ENCODE results near the gene SHANK1. TPM values are rescaled to one million over a fixed set of nuclear protein-coding genes. Genes with fewer than 3 reads are reported as not detected.

Gene SHANK1
- total RNA-seq, 2 donors from 2014 or later: 0.22 to 0.29 TPM

DNA sequence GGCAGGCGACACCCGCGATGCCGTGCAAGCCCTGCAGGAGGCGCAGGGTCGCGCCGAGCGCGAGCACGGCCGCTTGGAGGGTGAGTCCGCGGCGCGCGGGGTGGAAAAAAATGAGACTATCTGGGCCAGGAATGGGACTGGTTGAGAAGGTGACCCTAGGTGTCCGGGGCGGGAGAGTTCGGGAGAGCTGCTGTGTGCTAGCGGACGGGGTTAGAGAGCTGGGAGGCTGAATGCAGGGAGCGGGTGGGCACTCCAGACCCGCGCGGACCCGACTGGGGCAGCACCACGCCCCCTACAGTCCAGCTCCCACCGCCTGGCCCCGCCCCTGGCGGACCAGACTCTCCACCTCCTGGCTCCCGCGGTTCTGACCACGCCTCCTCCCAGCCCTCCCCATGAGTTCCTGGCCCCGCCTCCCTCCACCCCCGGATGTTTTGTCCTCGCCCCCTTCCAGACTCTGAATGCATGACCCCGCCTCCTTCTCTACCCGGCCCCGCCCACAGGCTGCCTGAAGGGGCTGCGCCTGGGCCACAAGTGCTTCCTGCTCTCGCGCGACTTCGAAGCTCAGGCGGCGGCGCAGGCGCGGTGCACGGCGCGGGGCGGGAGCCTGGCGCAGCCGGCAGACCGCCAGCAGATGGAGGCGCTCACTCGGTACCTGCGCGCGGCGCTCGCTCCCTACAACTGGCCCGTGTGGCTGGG, 5.1 kb upstream of the SHANK1 start:
- Histone ChIP-seq H3K4me1 (no peaks in the 10 kb centered on the region), H3K9ac (ENCODE audit: low read depth in 2 of 2, low read length in 2 of 2) (peak overlapping the region in 1 of 2 donors; percentile 72), H3K9me3 (no peaks in the 10 kb centered on the region), H3K4me3 (peak overlapping the region; percentile 51), H3K27me3 (peaks cover 9% of the 10 kb centered on the region), H3K36me3 (no peaks in the 10 kb centered on the region), H3K27ac (no peak overlapping the region)
- peak; percentile 100 for DNase-seq
- TF ChIP-seq, protein P1, sequence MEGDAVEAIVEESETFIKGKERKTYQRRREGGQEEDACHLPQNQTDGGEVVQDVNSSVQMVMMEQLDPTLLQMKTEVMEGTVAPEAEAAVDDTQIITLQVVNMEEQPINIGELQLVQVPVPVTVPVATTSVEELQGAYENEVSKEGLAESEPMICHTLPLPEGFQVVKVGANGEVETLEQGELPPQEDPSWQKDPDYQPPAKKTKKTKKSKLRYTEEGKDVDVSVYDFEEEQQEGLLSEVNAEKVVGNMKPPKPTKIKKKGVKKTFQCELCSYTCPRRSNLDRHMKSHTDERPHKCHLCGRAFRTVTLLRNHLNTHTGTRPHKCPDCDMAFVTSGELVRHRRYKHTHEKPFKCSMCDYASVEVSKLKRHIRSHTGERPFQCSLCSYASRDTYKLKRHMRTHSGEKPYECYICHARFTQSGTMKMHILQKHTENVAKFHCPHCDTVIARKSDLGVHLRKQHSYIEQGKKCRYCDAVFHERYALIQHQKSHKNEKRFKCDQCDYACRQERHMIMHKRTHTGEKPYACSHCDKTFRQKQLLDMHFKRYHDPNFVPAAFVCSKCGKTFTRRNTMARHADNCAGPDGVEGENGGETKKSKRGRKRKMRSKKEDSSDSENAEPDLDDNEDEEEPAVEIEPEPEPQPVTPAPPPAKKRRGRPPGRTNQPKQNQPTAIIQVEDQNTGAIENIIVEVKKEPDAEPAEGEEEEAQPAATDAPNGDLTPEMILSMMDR (IDR thresholded peaks at IDR 0.05): peak; percentile 69
- intact Hi-C loops (cut with DNase I): no loop called here

GRCh38 chr19:50723735-50724521, 4.3 kb upstream of the SHANK1 start:
- H3K36me3 ChIP-seq: no peaks in the 10 kb centered on the region
- peaks cover 13% of the 10 kb centered on the region for H3K27me3 ChIP-seq
- H3K27ac ChIP-seq: no peak overlapping the region
- peak overlapping the region in 1 of 2 donors; percentile 5 for H3K9ac ChIP-seq (ENCODE audit: low read depth in 2 of 2, low read length in 2 of 2)
- intact Hi-C loops (cut with DNase I): no loop called here
- TF ChIP-seq, protein P1 (IDR thresholded peaks at IDR 0.05): no peak
- peak overlapping the region; percentile 51 for H3K4me3 ChIP-seq
- DNase-seq: no peak
- no peaks in the 10 kb centered on the region for H3K4me1 ChIP-seq
- no peaks in the 10 kb centered on the region for H3K9me3 ChIP-seq

- peaks cover 20% of the 10 kb centered on the region for H3K27me3 ChIP-seq
- no peaks in the 10 kb centered on the region for H3K36me3 ChIP-seq
- H3K4me1 ChIP-seq: no peaks in the 10 kb centered on the region
- H3K9me3 ChIP-seq: no peaks in the 10 kb centered on the region
- peak within 1 kb of the TSS; percentile 12 for H3K27ac ChIP-seq
- TF ChIP-seq, protein P1 (IDR thresholded peaks at IDR 0.05): no peak
- peak within 1 kb of the TSS in 1 of 2 donors; percentile 12 for H3K9ac ChIP-seq (ENCODE audit: low read depth in 2 of 2, low read length in 2 of 2)
- intact Hi-C loops (cut with DNase I): no loop called here
- peak within 1 kb of the TSS; percentile 51 for H3K4me3 ChIP-seq
- DNase-seq: peak; percentile 54
Measured at GRCh38 chr19:50723069-50723468, 3.5 kb upstream of the SHANK1 start, which contains the start of gene CLEC11A. Gene CLEC11A, plus strand, starts transcription at chr19:50723364. Its CDS starts 162 bp downstream, at chr19:50723526.

DNA sequence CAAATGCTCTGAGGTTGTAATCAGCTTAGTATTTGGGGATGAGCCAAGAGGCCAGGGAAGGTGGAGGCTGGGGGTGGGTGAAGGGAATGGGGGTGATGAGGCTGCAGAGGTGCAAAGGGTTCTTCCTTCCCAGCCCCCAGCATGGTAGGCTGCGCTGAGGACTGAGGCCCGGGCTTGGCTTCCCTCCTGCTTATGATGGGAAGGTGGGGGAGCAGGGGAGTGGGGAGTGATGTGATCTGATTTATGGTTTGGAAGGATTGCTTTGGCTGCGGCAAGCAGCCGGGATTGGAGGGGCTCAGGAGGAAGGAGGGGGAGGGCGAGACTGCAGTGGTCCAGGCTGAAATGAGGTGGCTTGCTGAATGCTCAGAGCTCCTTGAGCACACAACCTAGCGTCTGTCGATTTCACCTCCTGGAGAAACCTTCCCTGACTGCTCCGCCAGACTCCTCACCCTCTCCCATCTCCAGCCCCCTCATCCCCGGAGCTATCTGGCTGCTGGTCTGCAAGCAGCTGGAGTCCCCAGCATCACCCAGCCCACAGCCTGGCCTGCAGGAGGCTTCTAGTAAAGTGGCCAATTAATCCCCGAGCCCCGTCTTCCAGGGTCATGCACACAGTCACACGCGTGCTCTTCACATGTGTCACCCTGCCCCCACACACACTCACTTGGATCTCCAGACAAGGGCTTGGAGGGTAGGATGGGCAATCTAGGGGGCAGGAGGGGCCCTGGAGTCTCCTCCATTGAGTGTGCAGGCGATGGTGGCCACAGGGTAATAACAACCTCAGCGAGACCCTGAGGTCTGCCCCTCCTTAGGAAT, 2.8 kb upstream of the SHANK1 start:
- intact Hi-C loops (cut with DNase I): no loop called here
- no peak overlapping the region for H3K4me3 ChIP-seq
- H3K4me1 ChIP-seq: no peaks in the 10 kb centered on the region
- no peaks in the 10 kb centered on the region for H3K9me3 ChIP-seq
- peaks cover 23% of the 10 kb centered on the region for H3K27me3 ChIP-seq
- peak overlapping the region in 1 of 2 donors; percentile 12 for H3K9ac ChIP-seq (ENCODE audit: low read depth in 2 of 2, low read length in 2 of 2)
- H3K36me3 ChIP-seq: no peaks in the 10 kb centered on the region
- peak overlapping the region; percentile 12 for H3K27ac ChIP-seq
- DNase-seq: no peak
- TF ChIP-seq, protein P1 (IDR thresholded peaks at IDR 0.05): no peak

All from colonic mucosa (tissue), 4 donors.